Brain microvascular endothelial cell (primary cell): ENCODE data around the gene DTHD1.

Experiments used
- DNase-seq: peaks from one replicate; pipeline ENCODE4 v3.0.0-alpha.2; 2020
- H3K27ac ChIP-seq: fragments of 250-450 bp; sonication (Bioruptor Pico); 2 replicates; pipeline ENCODE4 v1.5.1; 2020; ENCODE audit warnings: mild to moderate bottlenecking, moderate library complexity
- H3K27me3 ChIP-seq: fragments of 250-450 bp; sonication (Bioruptor Pico); replicated peaks from 2 replicates; pipeline ENCODE4 v1.5.1; 2020; ENCODE audit warnings: mild to moderate bottlenecking
- H3K36me3 ChIP-seq: fragments of 250-450 bp; sonication (Bioruptor Pico); replicated peaks from 2 replicates; pipeline ENCODE4 v1.5.1; 2020; ENCODE audit warnings: mild to moderate bottlenecking
- H3K4me3 ChIP-seq: 2 replicates; pipeline ENCODE4 v1.5.1; 2011; ENCODE audit warnings: low read depth, mild to moderate bottlenecking, control low read depth, low read length, moderate library complexity
- in situ Hi-C: cut with HindIII; loops from 2 replicates; pipeline ENCODE4 v1.10.0; 2017; ENCODE audit warnings: low sequenced_read_pairs, low pct_ligation_motif_present
- TF ChIP-seq, protein P1 (sequence below): IDR thresholded peaks from 2 replicates; pipeline ENCODE4 v1.5.1; 2011; ENCODE audit warnings: low read depth, mild to moderate bottlenecking, moderate library complexity, low read length, control low read depth, inconsistent platforms; ENCODE audit errors: missing control alignments

DTHD1 gene

DNA sequence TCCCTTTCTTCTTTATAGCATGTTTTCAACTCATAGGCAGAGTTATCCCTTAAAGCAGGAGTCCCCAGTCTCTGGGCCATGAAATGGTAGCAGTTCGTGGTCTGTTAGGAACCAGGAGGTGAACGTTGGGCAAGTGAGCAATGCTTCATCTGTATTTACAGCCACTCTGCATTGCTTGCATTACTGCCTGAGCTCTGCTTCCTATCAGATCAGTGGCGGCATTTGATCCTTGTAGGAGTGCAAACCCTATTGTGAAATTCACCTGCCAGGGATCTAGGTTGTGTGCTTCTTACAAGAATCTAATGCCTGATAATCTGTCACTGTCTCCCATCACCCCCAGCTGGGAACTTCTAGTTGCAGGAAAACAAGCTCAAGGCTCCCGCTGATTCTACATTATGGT, 39.8 kb downstream of the DTHD1 start:
- in situ Hi-C loops: no loop called here
- TF ChIP-seq, protein P1, sequence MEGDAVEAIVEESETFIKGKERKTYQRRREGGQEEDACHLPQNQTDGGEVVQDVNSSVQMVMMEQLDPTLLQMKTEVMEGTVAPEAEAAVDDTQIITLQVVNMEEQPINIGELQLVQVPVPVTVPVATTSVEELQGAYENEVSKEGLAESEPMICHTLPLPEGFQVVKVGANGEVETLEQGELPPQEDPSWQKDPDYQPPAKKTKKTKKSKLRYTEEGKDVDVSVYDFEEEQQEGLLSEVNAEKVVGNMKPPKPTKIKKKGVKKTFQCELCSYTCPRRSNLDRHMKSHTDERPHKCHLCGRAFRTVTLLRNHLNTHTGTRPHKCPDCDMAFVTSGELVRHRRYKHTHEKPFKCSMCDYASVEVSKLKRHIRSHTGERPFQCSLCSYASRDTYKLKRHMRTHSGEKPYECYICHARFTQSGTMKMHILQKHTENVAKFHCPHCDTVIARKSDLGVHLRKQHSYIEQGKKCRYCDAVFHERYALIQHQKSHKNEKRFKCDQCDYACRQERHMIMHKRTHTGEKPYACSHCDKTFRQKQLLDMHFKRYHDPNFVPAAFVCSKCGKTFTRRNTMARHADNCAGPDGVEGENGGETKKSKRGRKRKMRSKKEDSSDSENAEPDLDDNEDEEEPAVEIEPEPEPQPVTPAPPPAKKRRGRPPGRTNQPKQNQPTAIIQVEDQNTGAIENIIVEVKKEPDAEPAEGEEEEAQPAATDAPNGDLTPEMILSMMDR: no peak
- Histone ChIP-seq H3K4me3 (no peak overlapping the region), H3K27ac (no peak overlapping the region), H3K36me3 (no peaks in the 10 kb centered on the region), H3K27me3 (no peaks in the 10 kb centered on the region)
- no peak for DNase-seq

DNA sequence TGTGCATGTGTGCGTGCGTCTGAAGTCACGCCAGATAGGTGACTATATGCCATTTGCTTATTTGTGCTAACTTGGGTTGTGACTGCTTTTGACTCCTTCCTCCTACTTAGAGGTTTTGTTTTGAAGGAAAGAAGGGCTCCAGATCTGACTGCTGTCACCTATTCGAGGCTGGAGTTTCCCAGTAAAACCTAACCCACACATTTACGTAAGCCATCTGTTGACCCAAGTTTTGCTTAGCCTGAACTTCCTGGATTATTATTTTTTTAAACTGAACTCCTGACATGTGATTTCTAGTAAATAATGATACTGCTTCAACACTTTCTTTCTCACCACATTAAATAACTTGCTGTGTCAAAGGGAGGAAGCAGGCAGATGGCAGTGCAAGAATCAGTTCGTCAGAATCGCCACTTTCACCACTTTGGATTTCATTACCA, 41.5 kb downstream of the DTHD1 start:
- TF ChIP-seq, protein P1: no peak
- Histone ChIP-seq H3K27ac (no peak overlapping the region), H3K27me3 (no peaks in the 10 kb centered on the region), H3K36me3 (no peaks in the 10 kb centered on the region), H3K4me3 (no peak overlapping the region)
- in situ Hi-C loops: no loop called here
- no peak for DNase-seq

DNA sequence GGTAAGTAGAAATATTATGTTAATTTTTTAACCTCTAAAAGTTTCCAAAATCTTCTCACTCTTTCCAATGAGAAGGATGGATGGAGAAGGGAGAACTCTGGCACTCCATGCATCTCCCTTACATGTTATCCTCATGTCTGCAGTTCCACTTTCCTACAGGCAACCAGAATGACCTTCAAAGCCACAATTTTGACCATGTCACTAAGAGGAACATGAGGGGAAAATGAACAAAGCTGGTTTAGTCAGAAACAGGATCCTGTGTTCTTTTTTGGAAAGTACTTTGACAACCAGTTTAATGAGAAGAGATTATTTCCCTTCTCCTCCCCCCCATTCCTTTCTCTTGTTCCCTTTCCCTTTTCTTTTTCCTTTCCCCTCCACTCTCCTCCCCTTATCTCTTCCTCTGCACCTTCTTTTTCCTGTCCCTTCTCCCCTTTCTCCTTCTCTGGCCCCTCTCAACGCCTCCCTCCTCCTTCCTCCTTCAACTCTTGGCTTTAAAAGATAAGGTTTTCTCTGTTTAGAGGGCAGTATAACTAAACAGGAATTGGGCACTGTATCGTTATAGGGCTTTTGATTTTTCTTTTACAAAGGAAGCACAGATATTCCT, 42.5 kb downstream of the DTHD1 start:
- Histone ChIP-seq H3K36me3 (no peaks in the 10 kb centered on the region), H3K4me3 (no peak overlapping the region), H3K27ac (no peak overlapping the region), H3K27me3 (no peaks in the 10 kb centered on the region)
- TF ChIP-seq, protein P1: no peak
- no peak for DNase-seq
- in situ Hi-C loops: no loop called here

DNA sequence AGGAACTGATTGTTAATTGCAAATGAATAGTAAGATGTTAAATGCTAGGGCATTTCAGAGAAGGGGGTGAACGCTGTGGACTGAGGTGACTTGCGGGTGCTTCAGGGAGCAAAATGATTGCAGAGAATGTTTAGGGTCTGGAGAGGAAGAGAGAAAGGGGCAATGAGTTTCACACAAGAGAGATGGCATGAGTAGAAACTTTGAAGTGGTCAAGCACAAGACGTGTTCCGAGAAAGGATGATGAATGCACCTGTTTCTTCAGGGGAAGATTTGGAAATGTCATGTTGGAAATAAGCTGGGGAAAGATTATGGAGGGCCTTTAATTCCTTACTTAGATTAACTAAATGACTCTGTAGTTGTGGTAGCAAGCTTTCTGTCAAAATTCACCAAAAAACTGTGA, 43.4 kb downstream of the DTHD1 start:
- in situ Hi-C loops: no loop called here

DNA sequence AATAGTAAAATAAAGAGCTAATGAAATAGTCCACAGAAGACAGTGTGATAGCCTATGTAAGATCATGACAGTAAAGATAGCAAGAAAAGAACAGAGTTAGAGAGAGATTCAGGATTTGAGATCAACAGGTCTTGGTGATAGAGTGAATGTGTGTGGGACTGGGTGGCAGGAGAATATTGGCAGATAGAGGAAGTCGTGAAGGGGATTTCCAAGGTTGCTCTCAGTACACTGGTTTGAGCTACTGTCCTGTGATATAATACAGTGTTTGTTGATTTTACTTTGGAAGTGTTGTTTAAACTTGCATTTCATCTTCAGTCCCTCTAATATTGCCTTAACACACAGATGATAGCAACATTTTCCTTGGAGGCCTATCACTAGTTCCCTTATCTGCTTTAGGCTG, 44.1 kb downstream of the DTHD1 start:
- no peak overlapping the region for H3K27ac ChIP-seq
- H3K36me3 ChIP-seq: no peaks in the 10 kb centered on the region
- no peak for DNase-seq
- in situ Hi-C loops: no loop called here
- H3K4me3 ChIP-seq: no peak overlapping the region
- H3K27me3 ChIP-seq: no peaks in the 10 kb centered on the region
- TF ChIP-seq, protein P1: no peak

More for the DNA sequence above, 43.4 kb downstream of the DTHD1 start:
- TF ChIP-seq, protein P1: no peak
- Histone ChIP-seq H3K36me3 (no peaks in the 10 kb centered on the region), H3K4me3 (no peak overlapping the region), H3K27ac (no peak overlapping the region), H3K27me3 (no peaks in the 10 kb centered on the region)
- DNase-seq: no peak

DNA sequence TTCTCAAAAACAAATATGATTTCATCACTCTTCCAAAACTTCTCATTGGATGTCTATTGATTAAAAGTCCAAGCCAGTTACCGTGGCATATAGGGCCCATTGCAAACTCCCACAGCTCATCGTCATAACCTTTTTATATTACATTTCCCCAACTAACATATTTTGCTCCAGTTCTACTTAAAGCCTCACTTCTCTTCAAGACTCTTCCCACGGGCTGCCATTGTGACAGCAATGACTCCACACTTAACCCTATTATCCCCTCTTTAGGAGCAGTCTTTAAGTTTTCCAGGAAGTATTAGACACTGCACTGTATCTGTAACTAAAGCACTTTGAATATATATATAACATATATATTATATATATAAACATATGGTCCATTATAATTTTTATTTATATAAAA, 44.5 kb downstream of the DTHD1 start:
- DNase-seq: no peak
- no peaks in the 10 kb centered on the region for H3K27me3 ChIP-seq
- in situ Hi-C loops: no loop called here
- no peaks in the 10 kb centered on the region for H3K36me3 ChIP-seq
- TF ChIP-seq, protein P1: no peak
- no peak overlapping the region for H3K27ac ChIP-seq
- H3K4me3 ChIP-seq: no peak overlapping the region
